Activated B cell treated with CpG ODN at 0.5 μM for 24 hours (primary cell): ENCODE results near the gene RAB26. TPM values are rescaled to one million over a fixed set of nuclear protein-coding genes. Genes with fewer than 3 reads are reported as not detected.
"Not testable (repeated sequence)": the region's sequence is repeated elsewhere in the genome, so short reads cannot be mapped to it uniquely, and the experiment has no call there.

ENCODE experiments used
- ATAC-seq: fragments of 200-7000 bp; cut with Tn5 transposase; one replicate; pipeline ENCODE4 v1.10.0; 2021; ENCODE audit warnings: low read depth, mild to moderate bottlenecking, moderate library complexity
- CTCF ChIA-PET: fragments of 350-600 bp; sonication (Branson Sonifier 250); formaldehyde crosslinking; loops from one replicate; lab custom pipeline; 2021; ENCODE audit warnings: antibody characterized with exemption; lab: Charles Lee
- POLR2A ChIA-PET: fragments of 350-600 bp; sonication (Branson Sonifier 250); formaldehyde crosslinking; loops from one replicate; lab custom pipeline; 2021; ENCODE audit warnings: antibody characterized with exemption; lab: Charles Lee
- DNase-seq: peaks from one replicate; pipeline ENCODE4 v3.0.0; 2022
- H3K27ac Mint-ChIP-seq: one replicate; pipeline ENCODE4 v1.8.0; 2020; ENCODE audit warnings: mixed read lengths
- H3K27me3 Mint-ChIP-seq: one replicate; pipeline ENCODE4 v1.8.0; 2021; ENCODE audit warnings: mixed read lengths
- H3K36me3 Mint-ChIP-seq: one replicate; pipeline ENCODE4 v1.8.0; 2021; ENCODE audit warnings: low read depth, mixed read lengths
- H3K4me1 Mint-ChIP-seq: one replicate; pipeline ENCODE4 v1.8.0; 2021; ENCODE audit warnings: mixed read lengths
- H3K4me3 Mint-ChIP-seq: one replicate; pipeline ENCODE4 v1.8.0; 2020; ENCODE audit warnings: mild to moderate bottlenecking, mixed read lengths
- H3K9me3 Mint-ChIP-seq: one replicate; pipeline ENCODE4 v1.8.0; 2020; ENCODE audit warnings: mixed read lengths
- intact Hi-C: fragments of 100-400 bp; cut with micrococcal nuclease; formaldehyde crosslinking; loops from one replicate; pipeline ENCODE4 v1.15.1; 2024
- total RNA-seq: library from RNA; stranded (reverse); gene quantifications from 2 replicates; pipeline ENCODE4 v1.2.3, GENCODE V29; 2022
- TF ChIP-seq, protein P1 (sequence below): fragments of 200-600 bp; IDR thresholded peaks from one replicate; pipeline ENCODE4 v1.8.0; 2022; ENCODE audit warnings: antibody characterized with exemption, mild to moderate bottlenecking

RAB26 gene
- 0.61 TPM in 1 of 2 replicates, not detected in the other for total RNA-seq

- ChIA-PET CTCF (no interaction called here), POLR2A (interaction anchor here (0.7 to 5.2 kb wide), 6 partner anchors 7 to 183 kb away, joined by 3 to 46 read pairs (median 6); partner anchors contain the start of genes RPS2, TBL3 and TRAF7)
- Mint-ChIP-seq H3K4me3 (peak within 1 kb of the TSS; percentile 41), H3K27ac (no peak within 1 kb of the TSS), H3K27me3 (no peaks in the 10 kb centered on the region), H3K9me3 (no peaks in the 10 kb centered on the region), H3K4me1 (peaks cover 30% of the 10 kb centered on the region), H3K36me3 (peaks cover 20% of the 10 kb centered on the region)
- intact Hi-C loops, result no loop called here
- DNase-seq (peak; percentile 66), ATAC-seq (peak; percentile 79)
- TF ChIP-seq, protein P1, sequence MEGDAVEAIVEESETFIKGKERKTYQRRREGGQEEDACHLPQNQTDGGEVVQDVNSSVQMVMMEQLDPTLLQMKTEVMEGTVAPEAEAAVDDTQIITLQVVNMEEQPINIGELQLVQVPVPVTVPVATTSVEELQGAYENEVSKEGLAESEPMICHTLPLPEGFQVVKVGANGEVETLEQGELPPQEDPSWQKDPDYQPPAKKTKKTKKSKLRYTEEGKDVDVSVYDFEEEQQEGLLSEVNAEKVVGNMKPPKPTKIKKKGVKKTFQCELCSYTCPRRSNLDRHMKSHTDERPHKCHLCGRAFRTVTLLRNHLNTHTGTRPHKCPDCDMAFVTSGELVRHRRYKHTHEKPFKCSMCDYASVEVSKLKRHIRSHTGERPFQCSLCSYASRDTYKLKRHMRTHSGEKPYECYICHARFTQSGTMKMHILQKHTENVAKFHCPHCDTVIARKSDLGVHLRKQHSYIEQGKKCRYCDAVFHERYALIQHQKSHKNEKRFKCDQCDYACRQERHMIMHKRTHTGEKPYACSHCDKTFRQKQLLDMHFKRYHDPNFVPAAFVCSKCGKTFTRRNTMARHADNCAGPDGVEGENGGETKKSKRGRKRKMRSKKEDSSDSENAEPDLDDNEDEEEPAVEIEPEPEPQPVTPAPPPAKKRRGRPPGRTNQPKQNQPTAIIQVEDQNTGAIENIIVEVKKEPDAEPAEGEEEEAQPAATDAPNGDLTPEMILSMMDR, result no peak
Observed at GRCh38 chr16:2147981-2148671, at the start of gene RAB26. Gene RAB26 (plus strand): TSS chr16:2148625. CDS start chr16:2148784, 159 bp downstream.

DNA sequence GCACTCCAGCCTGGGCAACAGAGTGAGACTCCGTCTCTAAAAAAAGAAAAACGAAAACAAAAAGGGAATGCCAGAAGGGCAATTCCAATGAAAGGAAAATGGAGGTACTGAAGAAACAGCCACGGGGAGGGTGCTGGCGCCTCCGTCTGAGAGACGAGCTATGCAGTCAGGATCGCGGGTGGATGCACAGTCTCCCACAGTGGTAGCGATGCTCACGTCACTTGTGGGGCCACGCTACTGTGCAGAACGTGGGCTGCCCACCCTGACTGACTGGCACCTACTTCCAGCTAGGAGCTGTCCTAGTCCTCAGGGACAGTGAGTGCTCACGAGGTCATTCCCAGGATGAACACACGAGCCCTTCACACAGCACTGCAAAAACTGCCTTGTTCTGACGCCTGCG, 46.8 kb upstream of the RAB26 start:
- H3K4me3 Mint-ChIP-seq, CTCF ChIA-PET: not testable (repeated sequence)

DNA sequence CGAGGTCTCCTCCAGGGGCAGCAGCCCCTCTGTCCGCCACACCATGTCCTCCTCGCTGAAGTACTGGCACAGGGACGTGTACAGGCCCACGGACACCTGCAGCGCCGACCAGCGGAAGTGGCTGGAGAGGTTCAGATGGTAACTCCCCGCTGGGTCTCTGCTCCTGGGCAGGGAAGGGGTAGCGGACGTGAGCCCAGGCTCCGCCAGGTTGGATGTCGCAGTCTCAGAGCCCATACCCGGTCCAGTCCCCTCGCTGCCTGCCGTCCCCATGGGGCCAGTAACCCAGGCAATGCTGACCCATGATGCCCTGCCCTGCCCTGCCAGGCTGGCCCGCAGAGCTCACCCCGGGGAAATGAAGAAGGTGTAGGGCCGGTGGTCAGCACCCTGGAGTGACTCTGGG, 46.0 kb upstream of the RAB26 start:
- Mint-ChIP-seq H3K36me3 (peaks cover 21% of the 10 kb centered on the region), H3K27me3 (no peaks in the 10 kb centered on the region), H3K4me1 (no peaks in the 10 kb centered on the region), H3K27ac (no peak overlapping the region), H3K9me3 (no peaks in the 10 kb centered on the region), H3K4me3 (no peak overlapping the region)
- DNase-seq, result no peak
- CTCF ChIA-PET, result no interaction called here
- intact Hi-C loops, result no loop called here
- POLR2A ChIA-PET, result no interaction called here
- TF ChIP-seq, protein P1, result no peak
- no peak for ATAC-seq

More for the DNA sequence above, 46.8 kb upstream of the RAB26 start:
- intact Hi-C loops, DNase-seq, H3K9me3 Mint-ChIP-seq, ATAC-seq, H3K27ac Mint-ChIP-seq, H3K4me1 Mint-ChIP-seq, H3K27me3 Mint-ChIP-seq, POLR2A ChIA-PET: not testable (repeated sequence)
- H3K36me3 Mint-ChIP-seq, result peaks cover 24% of the 10 kb centered on the region

DNA sequence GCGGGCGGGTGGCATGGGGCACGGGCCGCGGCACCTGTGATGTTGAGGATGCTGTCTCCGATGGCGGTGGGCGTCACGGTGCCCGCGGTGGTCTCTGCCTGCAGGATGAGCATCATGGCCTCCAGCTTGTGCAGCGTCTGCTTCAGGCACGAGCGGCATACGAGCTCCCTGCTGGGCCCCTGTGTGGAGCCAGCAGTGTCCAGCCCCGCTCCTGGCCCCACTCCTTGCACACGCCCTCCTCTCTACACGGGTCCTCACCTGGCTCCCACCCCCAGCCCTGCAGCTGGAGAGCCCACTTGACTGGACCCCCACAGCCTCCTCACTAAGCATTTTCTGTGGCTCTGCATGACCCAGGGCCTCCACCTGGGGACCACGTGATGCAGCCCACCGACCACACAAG, 44.0 kb upstream of the RAB26 start:
- H3K4me1 Mint-ChIP-seq, ATAC-seq, H3K27ac Mint-ChIP-seq, CTCF ChIA-PET, H3K9me3 Mint-ChIP-seq, H3K4me3 Mint-ChIP-seq, intact Hi-C loops, H3K27me3 Mint-ChIP-seq, DNase-seq, POLR2A ChIA-PET: not testable (repeated sequence)
- peaks cover 20% of the 10 kb centered on the region for H3K36me3 Mint-ChIP-seq

- peaks cover 24% of the 10 kb centered on the region for H3K36me3 Mint-ChIP-seq
- ATAC-seq, H3K4me3 Mint-ChIP-seq, H3K4me1 Mint-ChIP-seq, CTCF ChIA-PET, H3K27me3 Mint-ChIP-seq, DNase-seq, intact Hi-C loops, H3K27ac Mint-ChIP-seq, POLR2A ChIA-PET, H3K9me3 Mint-ChIP-seq: not testable (repeated sequence)
Observed at GRCh38 chr16:2105291-2105690, 43.1 kb upstream of the RAB26 start.

DNA sequence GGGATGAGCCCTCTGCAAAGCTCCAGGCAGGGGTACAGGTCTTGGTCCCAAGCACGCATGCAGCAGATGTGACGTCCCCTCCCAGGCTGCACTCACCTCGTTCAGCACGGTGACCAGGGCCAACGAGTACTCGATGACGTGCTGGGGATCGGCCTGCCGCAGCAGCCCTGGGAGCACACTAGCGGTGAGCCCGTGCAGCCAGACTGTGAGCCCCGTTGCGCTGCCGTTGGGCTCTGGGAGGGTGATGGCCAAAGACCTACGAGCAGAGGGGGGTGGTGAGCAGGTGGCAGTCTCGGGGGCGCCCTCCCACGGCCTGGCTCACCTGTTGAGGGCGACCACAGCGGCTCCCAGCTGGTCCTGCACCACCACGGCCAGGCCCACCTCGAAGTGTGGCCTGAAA, 42.7 kb upstream of the RAB26 start:
- DNase-seq, H3K27ac Mint-ChIP-seq, POLR2A ChIA-PET, H3K4me3 Mint-ChIP-seq, intact Hi-C loops, H3K4me1 Mint-ChIP-seq, ATAC-seq, CTCF ChIA-PET, H3K9me3 Mint-ChIP-seq, H3K27me3 Mint-ChIP-seq: not testable (repeated sequence)
- peaks cover 24% of the 10 kb centered on the region for H3K36me3 Mint-ChIP-seq

DNA sequence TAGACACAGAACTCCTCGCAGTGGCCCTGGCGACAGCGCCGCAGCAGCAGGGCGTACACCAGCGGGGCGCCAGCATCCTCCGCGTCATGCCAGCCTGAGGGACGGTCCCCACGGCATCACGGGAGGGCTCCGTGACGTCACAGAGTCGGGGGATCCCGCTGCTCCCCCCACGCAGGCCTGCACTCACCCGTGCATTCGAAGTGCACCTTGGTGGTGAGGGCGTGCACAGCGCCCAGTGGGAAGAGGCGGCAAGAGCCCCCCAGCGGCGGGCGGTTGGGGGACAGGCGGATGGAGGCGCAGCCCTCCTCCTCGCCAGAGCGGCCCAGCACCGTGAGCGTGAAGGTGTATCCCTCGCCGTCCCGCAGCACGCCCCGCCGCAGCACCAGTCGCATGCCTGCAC, 42.2 kb upstream of the RAB26 start:
- H3K27me3 Mint-ChIP-seq, DNase-seq, H3K27ac Mint-ChIP-seq, ATAC-seq, CTCF ChIA-PET, intact Hi-C loops, H3K4me1 Mint-ChIP-seq, H3K4me3 Mint-ChIP-seq, H3K9me3 Mint-ChIP-seq, POLR2A ChIA-PET: not testable (repeated sequence)
- peaks cover 26% of the 10 kb centered on the region for H3K36me3 Mint-ChIP-seq

- H3K4me3 Mint-ChIP-seq, H3K27me3 Mint-ChIP-seq, H3K27ac Mint-ChIP-seq, CTCF ChIA-PET, intact Hi-C loops, H3K9me3 Mint-ChIP-seq, DNase-seq, ATAC-seq, POLR2A ChIA-PET, H3K4me1 Mint-ChIP-seq: not testable (repeated sequence)
- H3K36me3 Mint-ChIP-seq, result peaks cover 26% of the 10 kb centered on the region
Observed at GRCh38 chr16:2107121-2107790, 41.2 kb upstream of the RAB26 start.

GRCh38 chr16:2107791-2108125, 40.7 kb upstream of the RAB26 start:
- H3K27ac Mint-ChIP-seq, DNase-seq, H3K4me1 Mint-ChIP-seq, intact Hi-C loops, POLR2A ChIA-PET, H3K4me3 Mint-ChIP-seq, CTCF ChIA-PET, H3K9me3 Mint-ChIP-seq, H3K27me3 Mint-ChIP-seq, ATAC-seq: not testable (repeated sequence)
- peaks cover 25% of the 10 kb centered on the region for H3K36me3 Mint-ChIP-seq

GRCh38 chr16:2108446-2109270, 39.8 kb upstream of the RAB26 start:
- ATAC-seq, H3K4me3 Mint-ChIP-seq, DNase-seq, H3K27ac Mint-ChIP-seq, POLR2A ChIA-PET, H3K9me3 Mint-ChIP-seq, CTCF ChIA-PET, H3K27me3 Mint-ChIP-seq, H3K4me1 Mint-ChIP-seq, intact Hi-C loops: not testable (repeated sequence)
- H3K36me3 Mint-ChIP-seq, result peaks cover 23% of the 10 kb centered on the region
